H9 (cell line): ENCODE data around the gene AGK. TPM values are rescaled to one million over a fixed set of nuclear protein-coding genes. Genes with fewer than 3 reads are reported as not detected.

ENCODE experiments used
- DNase-seq: peaks from one replicate; pipeline ENCODE4 v3.0.0-alpha.2; 2017
- H2AFZ ChIP-seq: one replicate; pipeline ENCODE4 v1.6.1; 2013; ENCODE audit warnings: mild to moderate bottlenecking, low read length, control low read depth, moderate library complexity
- H2AK5ac ChIP-seq: 2 replicates; pipeline ENCODE4 v1.6.1; 2013; ENCODE audit warnings: low read length, control low read depth, mixed read lengths; ENCODE audit not compliant: insufficient read length
- H2BK120ac ChIP-seq: one replicate; pipeline ENCODE4 v1.6.1; 2013; ENCODE audit warnings: low read depth, mild to moderate bottlenecking, low read length, control low read depth, inconsistent platforms; ENCODE audit not compliant: poor library complexity, severe bottlenecking
- H2BK12ac ChIP-seq: 2 replicates; pipeline ENCODE4 v1.6.1; 2013; ENCODE audit warnings: low read length, control low read depth, mixed read lengths, low read depth; ENCODE audit not compliant: insufficient read length
- H2BK15ac ChIP-seq: 2 replicates; pipeline ENCODE4 v1.6.1; 2013; ENCODE audit warnings: low read depth, low read length, control low read depth
- H2BK20ac ChIP-seq: one replicate; pipeline ENCODE4 v1.6.1; 2013; ENCODE audit warnings: low read depth, mild to moderate bottlenecking, low read length, control low read depth, inconsistent platforms; ENCODE audit not compliant: poor library complexity, severe bottlenecking
- H2BK5ac ChIP-seq: 2 replicates; pipeline ENCODE4 v1.6.1; 2013; ENCODE audit warnings: low read length, control low read depth, mixed read lengths; ENCODE audit not compliant: insufficient read length
- H3K14ac ChIP-seq: 2 replicates; pipeline ENCODE4 v1.6.1; 2013; ENCODE audit warnings: low read length, control low read depth; ENCODE audit not compliant: insufficient read depth
- H3K18ac ChIP-seq: 2 replicates; pipeline ENCODE4 v1.6.1; 2013; ENCODE audit warnings: low read depth, mild to moderate bottlenecking, mixed read lengths, low read length, control low read depth; ENCODE audit not compliant: insufficient read length
- H3K23ac ChIP-seq: 2 replicates; pipeline ENCODE4 v1.6.1; 2013; ENCODE audit warnings: low read length, control low read depth, mixed read lengths, low read depth; ENCODE audit not compliant: insufficient read length
- H3K23me2 ChIP-seq: 2 replicates; pipeline ENCODE4 v1.6.1; 2013; ENCODE audit warnings: low read depth, mild to moderate bottlenecking, mixed read lengths, low read length, control low read depth; ENCODE audit not compliant: insufficient read length, poor library complexity, severe bottlenecking
- H3K27ac ChIP-seq: 2 replicates; pipeline ENCODE4 v1.5.1; 2013; ENCODE audit warnings: low read length, control low read depth, mixed read lengths, low read depth; ENCODE audit not compliant: insufficient read length
- H3K27me3 ChIP-seq: 2 replicates; pipeline ENCODE4 v1.6.1; 2013; ENCODE audit warnings: low read length, control low read depth, inconsistent platforms; ENCODE audit not compliant: insufficient read depth
- H3K4ac ChIP-seq: 2 replicates; pipeline ENCODE4 v1.6.1; 2013; ENCODE audit warnings: low read depth, mild to moderate bottlenecking, control low read depth, inconsistent platforms, low read length, moderate library complexity
- H3K4me1 ChIP-seq: 2 replicates; pipeline ENCODE4 v1.6.1; 2013; ENCODE audit warnings: low read length, control low read depth, inconsistent platforms; ENCODE audit not compliant: insufficient read depth
- H3K4me2 ChIP-seq: 2 replicates; pipeline ENCODE4 v1.6.1; 2013; ENCODE audit warnings: low read length, control low read depth, mixed read lengths; ENCODE audit not compliant: insufficient read length, insufficient read depth
- H3K56ac ChIP-seq: 2 replicates; pipeline ENCODE4 v1.6.1; 2013; ENCODE audit warnings: low read depth, mild to moderate bottlenecking, mixed read lengths, low read length, control low read depth; ENCODE audit not compliant: insufficient read length
- H3K79me1 ChIP-seq: 2 replicates; pipeline ENCODE4 v1.6.1; 2013; ENCODE audit warnings: low read depth, mild to moderate bottlenecking, moderate library complexity, low read length, control low read depth, inconsistent platforms; ENCODE audit not compliant: insufficient read depth, poor library complexity, severe bottlenecking
- H3K79me2 ChIP-seq: 2 replicates; pipeline ENCODE4 v1.6.1; 2013; ENCODE audit warnings: low read length, control low read depth, inconsistent platforms; ENCODE audit not compliant: insufficient read depth
- H3K9ac ChIP-seq: 2 replicates; pipeline ENCODE4 v1.6.1; 2013; ENCODE audit warnings: low read length, control low read depth, mixed read lengths; ENCODE audit not compliant: insufficient read length; ENCODE audit errors: extremely low read depth
- H3K9me3 ChIP-seq: one replicate; pipeline ENCODE4 v1.6.1; 2013; ENCODE audit warnings: low read depth, low read length, inconsistent platforms; ENCODE audit not compliant: control insufficient read depth
- H3T11ph ChIP-seq: one replicate; pipeline ENCODE4 v1.6.1; 2013; ENCODE audit warnings: mild to moderate bottlenecking, low read length, control low read depth, inconsistent platforms
- H4K20me1 ChIP-seq: one replicate; pipeline ENCODE4 v1.6.1; 2013; ENCODE audit not compliant: control insufficient read depth, insufficient read length, insufficient read depth
- H4K5ac ChIP-seq: 2 replicates; pipeline ENCODE4 v1.6.1; 2013; ENCODE audit warnings: low read depth, mild to moderate bottlenecking, mixed read lengths, low read length, control low read depth; ENCODE audit not compliant: insufficient read length
- H4K8ac ChIP-seq: replicated peaks from 2 replicates; pipeline ENCODE4 v1.6.1; 2013; ENCODE audit warnings: low read length, control low read depth, mixed read lengths, low read depth; ENCODE audit not compliant: insufficient read length
- H4K91ac ChIP-seq: 2 replicates; pipeline ENCODE4 v1.6.1; 2013; ENCODE audit warnings: low read depth, mild to moderate bottlenecking, moderate library complexity, mixed read lengths, low read length, control low read depth; ENCODE audit not compliant: insufficient read length
- H3K27ac Mint-ChIP-seq, 3 experiments: 2 replicates in 2 of 3; 3 replicates in 1 of 3; pipeline ENCODE4 v1.8.0; 2020 to 2021; ENCODE audit warnings: mixed read lengths in 3 of 3, mild to moderate bottlenecking in 1 of 3, moderate library complexity in 1 of 3
- H3K27me3 Mint-ChIP-seq: 2 replicates; pipeline ENCODE4 v1.8.0; 2021; ENCODE audit warnings: low read depth, mild to moderate bottlenecking, moderate library complexity, mixed read lengths
- H3K36me3 Mint-ChIP-seq, 3 experiments: 2 replicates in 2 of 3; 3 replicates in 1 of 3; pipeline ENCODE4 v1.8.0; 2020 to 2021; ENCODE audit warnings: low read depth in 3 of 3, mixed read lengths in 3 of 3; ENCODE audit not compliant: insufficient read depth in 1 of 3
- H3K4me1 Mint-ChIP-seq, 2 experiments: 2 replicates each; pipeline ENCODE4 v1.8.0; 2020; ENCODE audit warnings: mixed read lengths in 2 of 2
- H3K4me3 Mint-ChIP-seq, 2 experiments: 2 replicates in 1 of 2; 3 replicates in 1 of 2; pipeline ENCODE4 v1.8.0; 2020 to 2021; ENCODE audit warnings: mild to moderate bottlenecking in 2 of 2, mixed read lengths in 2 of 2, moderate library complexity in 1 of 2
- H3K9me3 Mint-ChIP-seq, 2 experiments: 2 replicates in 1 of 2; 3 replicates in 1 of 2; pipeline ENCODE4 v1.8.0; 2020; ENCODE audit warnings: mild to moderate bottlenecking in 2 of 2, mixed read lengths in 2 of 2, moderate library complexity in 1 of 2
- WGBS: extraction: QIAGEN DNeasy Blood & Tissue Kit; methylation state at CpG from one replicate; pipeline ENCODE4 v1.1.7; 2013; ENCODE audit warnings: missing lambda C conversion rate, low lambda C conversion rate, mixed read lengths; ENCODE audit not compliant: insufficient read length; ENCODE audit errors: extremely low coverage; 5-methylcytosine and 5-hydroxymethylcytosine counted together
- total RNA-seq: library from RNA; stranded (reverse); gene quantifications from 2 replicates; pipeline ENCODE4 v1.2.1, GENCODE V29; 2021
- TF ChIP-seq, protein P1 (sequence below): fragments of 200-600 bp; sonication (generic); conservative IDR thresholded peaks from 3 replicates; pipeline ENCODE4 v1.8.0; 2021; ENCODE audit warnings: antibody characterized with exemption, mild to moderate bottlenecking

The AGK gene
- total RNA-seq, 1 experiment from 2014 or later = 35.1 TPM

GRCh38 chr7:141598408-141598807, 47.2 kb downstream of the AGK start:
- Histone ChIP-seq H3K4me1 (no peaks in the 10 kb centered on the region), H3K27ac (no peak overlapping the region), H2BK120ac (no peak overlapping the region), H3K4me2 (no peak overlapping the region), H2BK15ac (no peak overlapping the region), H3K18ac (no peak overlapping the region), H2BK20ac (no peak overlapping the region), H2BK5ac (no peak overlapping the region), H4K20me1 (no peaks in the 10 kb centered on the region), H3K9me3 (no peaks in the 10 kb centered on the region), H2BK12ac (no peak overlapping the region), H4K5ac (no peak overlapping the region), H3K79me2 (no peaks in the 10 kb centered on the region), H3K23me2 (no peaks in the 10 kb centered on the region), H3K4ac (no peak overlapping the region), H2AFZ (no peak overlapping the region), H3K27me3 (no peaks in the 10 kb centered on the region), H3T11ph (no peak overlapping the region), H3K9ac (no peak overlapping the region), H2AK5ac (no peak overlapping the region), H3K79me1 (no peaks in the 10 kb centered on the region), H4K91ac (no peak overlapping the region), H3K56ac (no peak overlapping the region), H3K14ac (no peak overlapping the region), H3K23ac (no peak overlapping the region), H4K8ac (no peak overlapping the region)
- Mint-ChIP-seq H3K4me1 (peaks cover 8 to 12% of the 10 kb centered on the region in 2 experiments), H3K4me3 (no peak overlapping the region), H3K27ac (no peak overlapping the region; a peak in 1 of 7 replicates), H3K27me3 (no peaks in the 10 kb centered on the region), H3K36me3 (peaks cover 7 to 22% (median 18%) of the 10 kb centered on the region in 3 experiments; a peak in 6 of 7 replicates), H3K9me3 (no peaks in the 10 kb centered on the region)
- DNase-seq = no peak
- WGBS = no CpG with 5 or more reads among the region's 2 CpGs
- TF ChIP-seq, protein P1, sequence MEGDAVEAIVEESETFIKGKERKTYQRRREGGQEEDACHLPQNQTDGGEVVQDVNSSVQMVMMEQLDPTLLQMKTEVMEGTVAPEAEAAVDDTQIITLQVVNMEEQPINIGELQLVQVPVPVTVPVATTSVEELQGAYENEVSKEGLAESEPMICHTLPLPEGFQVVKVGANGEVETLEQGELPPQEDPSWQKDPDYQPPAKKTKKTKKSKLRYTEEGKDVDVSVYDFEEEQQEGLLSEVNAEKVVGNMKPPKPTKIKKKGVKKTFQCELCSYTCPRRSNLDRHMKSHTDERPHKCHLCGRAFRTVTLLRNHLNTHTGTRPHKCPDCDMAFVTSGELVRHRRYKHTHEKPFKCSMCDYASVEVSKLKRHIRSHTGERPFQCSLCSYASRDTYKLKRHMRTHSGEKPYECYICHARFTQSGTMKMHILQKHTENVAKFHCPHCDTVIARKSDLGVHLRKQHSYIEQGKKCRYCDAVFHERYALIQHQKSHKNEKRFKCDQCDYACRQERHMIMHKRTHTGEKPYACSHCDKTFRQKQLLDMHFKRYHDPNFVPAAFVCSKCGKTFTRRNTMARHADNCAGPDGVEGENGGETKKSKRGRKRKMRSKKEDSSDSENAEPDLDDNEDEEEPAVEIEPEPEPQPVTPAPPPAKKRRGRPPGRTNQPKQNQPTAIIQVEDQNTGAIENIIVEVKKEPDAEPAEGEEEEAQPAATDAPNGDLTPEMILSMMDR = no peak
